SK-N-SH (cell line): ENCODE measurements around the gene SMIM24. TPM values are rescaled to one million over a fixed set of nuclear protein-coding genes. Genes with fewer than 3 reads are reported as not detected.

Source experiments
- CTCF ChIA-PET: fragments of 300-600, 350-600 bp; formaldehyde crosslinking; extraction: SDS; loops from one replicate; lab custom pipeline; 2021; lab: Yijun Ruan, JAX
- POLR2A ChIA-PET: fragments of 350-600 bp; sonication (Branson Sonifier 250); formaldehyde crosslinking; extraction: SDS; loops from one replicate; lab custom pipeline; 2020; ENCODE audit warnings: antibody characterized with exemption, inconsistent platforms; lab: Yijun Ruan, JAX
- DNase-seq: peaks from one replicate; pipeline ENCODE4 v3.0.0; 2012
- H2AFZ ChIP-seq: fragments of 200-600 bp; sonication (generic); 2 replicates; pipeline ENCODE4 v1.8.1; 2016; ENCODE audit warnings: antibody characterized with exemption, mild to moderate bottlenecking, low read depth
- H3F3A ChIP-seq: fragments of 200-600 bp; sonication (generic); replicated peaks from 2 replicates; pipeline ENCODE3; 2016; ENCODE audit warnings: antibody characterized with exemption, mild to moderate bottlenecking; ENCODE audit not compliant: insufficient read depth
- H3K27ac ChIP-seq, 2 experiments: fragments of 200-500 bp in 1 of 2; fragments of 200-600 bp in 1 of 2; sonication (Bioruptor generic) in 1 of 2; sonication (generic), shearing (Covaris generic) in 1 of 2; 2 replicates each; pipeline versions ENCODE4 v1.5.1 to v1.6.1; 2014 to 2016; ENCODE audit warnings: low read depth in 2 of 2, inconsistent platforms in 1 of 2, low read length in 1 of 2, mild to moderate bottlenecking in 1 of 2, mixed read lengths in 1 of 2
- H3K27me3 ChIP-seq: fragments of 200-600 bp; sonication (generic), shearing (Covaris generic); 2 replicates; pipeline ENCODE4 v1.6.1; 2016; ENCODE audit warnings: mixed run types; ENCODE audit not compliant: insufficient read depth
- H3K36me3 ChIP-seq, 2 experiments: fragments of 200-500 bp in 1 of 2; fragments of 200-600 bp in 1 of 2; sonication (Bioruptor generic) in 1 of 2; sonication (generic) in 1 of 2; replicated peaks in 1 of 2; 2 replicates each; pipeline versions ENCODE3 to v1.5.1; 2014 to 2016; ENCODE audit warnings: low read length in 1 of 2, mild to moderate bottlenecking in 1 of 2; ENCODE audit not compliant: insufficient read depth in 2 of 2, control insufficient read depth in 1 of 2
- H3K4me1 ChIP-seq, 2 experiments: fragments of 200-500 bp in 1 of 2; fragments of 200-600 bp in 1 of 2; sonication (Bioruptor generic) in 1 of 2; sonication (generic), shearing (Covaris generic) in 1 of 2; 2 replicates each; pipeline versions ENCODE4 v1.5.1 to v1.6.1; 2014 to 2016; ENCODE audit warnings: low read depth in 1 of 2, low read length in 1 of 2, mixed run types in 1 of 2; ENCODE audit not compliant: insufficient read depth in 2 of 2, control insufficient read depth in 1 of 2
- H3K4me2 ChIP-seq: fragments of 200-600 bp; sonication (generic), shearing (Covaris generic); 2 replicates; pipeline ENCODE4 v1.6.1; 2017; ENCODE audit warnings: mixed run types
- H3K4me3 ChIP-seq, 2 experiments: fragments of 200-500 bp in 1 of 2; fragments of 200-600 bp in 1 of 2; sonication (Bioruptor generic) in 1 of 2; sonication (generic), shearing (Covaris generic) in 1 of 2; 2 replicates each; pipeline versions ENCODE4 v1.5.1 to v1.8.1; 2014 to 2016; ENCODE audit warnings: low read depth in 2 of 2, inconsistent platforms in 1 of 2, low read length in 1 of 2, mild to moderate bottlenecking in 1 of 2, mixed read lengths in 1 of 2, moderate library complexity in 1 of 2
- H3K79me2 ChIP-seq: fragments of 200-600 bp; sonication (generic); 2 replicates; pipeline ENCODE4 v1.8.1; 2017; ENCODE audit warnings: mild to moderate bottlenecking; ENCODE audit not compliant: insufficient read depth
- H3K9ac ChIP-seq: fragments of 200-600 bp; sonication (generic); 2 replicates; pipeline ENCODE4 v1.6.1; 2017; ENCODE audit warnings: mixed run types
- H3K9me2 ChIP-seq: fragments of 200-600 bp; sonication (generic); 2 replicates; pipeline ENCODE4 v1.6.1; 2017; ENCODE audit warnings: mixed run types
- H3K9me3 ChIP-seq: fragments of 200-600 bp; sonication (generic); 2 replicates; pipeline ENCODE4 v1.6.1; 2017; ENCODE audit warnings: mixed run types, mild to moderate bottlenecking, moderate library complexity
- H4K20me1 ChIP-seq: fragments of 200-600 bp; sonication (generic); 2 replicates; pipeline ENCODE4 v1.6.1; 2017; ENCODE audit warnings: mild to moderate bottlenecking, mixed run types; ENCODE audit not compliant: insufficient read depth
- ELF1 ChIP-seq: IDR thresholded peaks from 2 replicates; pipeline ENCODE4 v1.4.0; 2012
- EP300 ChIP-seq, 2 experiments: IDR thresholded peaks; 2 replicates each; pipeline versions ENCODE4 v1.4.0 to v1.6.1; 2012; ENCODE audit warnings: borderline replicate concordance in 1 of 2, low read depth in 1 of 2, low read length in 1 of 2
- FOXM1 ChIP-seq: IDR thresholded peaks from 2 replicates; pipeline ENCODE4 v1.4.0; 2012; ENCODE audit warnings: low read depth, mild to moderate bottlenecking
- GABPA ChIP-seq: IDR thresholded peaks from 2 replicates; pipeline ENCODE4 v1.4.0; 2012; ENCODE audit warnings: low read depth, mild to moderate bottlenecking
- GATA2 ChIP-seq: sonication (generic); formaldehyde crosslinking; IDR thresholded peaks from 2 replicates; pipeline ENCODE4 v1.5.0; 2020; ENCODE audit warnings: mild to moderate bottlenecking, missing genetic modification reagents
- IRF3 ChIP-seq: fragments of 150-350 bp; IDR thresholded peaks from 2 replicates; pipeline ENCODE4 v1.6.1; 2016; ENCODE audit warnings: mild to moderate bottlenecking, low read depth, low read length
- JUND ChIP-seq: IDR thresholded peaks from 2 replicates; pipeline ENCODE4 v1.4.0; 2012
- MXI1 ChIP-seq: IDR thresholded peaks from 2 replicates; pipeline ENCODE4 v1.6.1; 2012; ENCODE audit warnings: mild to moderate bottlenecking, low read depth, low read length, improper control_type of control experiment
- RAD21 ChIP-seq: IDR thresholded peaks from 2 replicates; pipeline ENCODE4 v1.6.1; 2012; ENCODE audit warnings: mild to moderate bottlenecking, low read length
- RCOR1 ChIP-seq: fragments of 150-350 bp; IDR thresholded peaks from 2 replicates; pipeline ENCODE4 v1.6.1; 2017; ENCODE audit warnings: antibody characterized with exemption, low read length
- RFX5 ChIP-seq: IDR thresholded peaks from 2 replicates; pipeline ENCODE4 v1.6.1; 2012; ENCODE audit warnings: mild to moderate bottlenecking, improper control_type of control experiment, low read length
- RXRA ChIP-seq: IDR thresholded peaks from 2 replicates; pipeline ENCODE4 v1.4.0; 2012; ENCODE audit warnings: low read depth, mild to moderate bottlenecking, borderline replicate concordance
- SIN3A ChIP-seq: IDR thresholded peaks from 2 replicates; pipeline ENCODE4 v1.6.1; 2012; ENCODE audit warnings: low read depth, mild to moderate bottlenecking, low read length, moderate library complexity, borderline replicate concordance
- TAF1 ChIP-seq: IDR thresholded peaks from 2 replicates; pipeline ENCODE4 v1.6.1; 2012; ENCODE audit warnings: low read depth, mild to moderate bottlenecking, low read length, moderate library complexity, borderline replicate concordance
- WGBS: methylation state at CpG from one replicate; pipeline ENCODE4 v1.1.6; 2017; ENCODE audit warnings: low lambda C conversion rate; 5-methylcytosine and 5-hydroxymethylcytosine counted together
- polyA plus RNA-seq, 3 experiments: library from polyadenylated mRNA; depleted of rRNA; stranded (reverse); fragments of >200 nt; gene quantifications; 2 replicates each; pipeline ENCODE4 v1.2.3, GENCODE V29; 2012
- TF ChIP-seq, protein P1 (sequence below): IDR thresholded peaks from 2 replicates; pipeline ENCODE4 v1.4.0; 2012; ENCODE audit warnings: low read depth, borderline replicate concordance
- TF ChIP-seq, protein P2 (sequence below): IDR thresholded peaks from 2 replicates; pipeline ENCODE4 v1.4.0; 2012; ENCODE audit warnings: low read depth, borderline replicate concordance
- TF ChIP-seq, protein P3 (sequence below): fragments of 150-350 bp; IDR thresholded peaks from 2 replicates; pipeline ENCODE4 v1.6.1; 2017; ENCODE audit warnings: antibody characterized with exemption, low read length, low read depth, borderline replicate concordance
- TF ChIP-seq, protein P4 (sequence below): IDR thresholded peaks from 2 replicates; pipeline ENCODE4; 2012
- TF ChIP-seq, protein P5 (sequence below): IDR thresholded peaks from 2 replicates; pipeline ENCODE4 v1.4.0; 2012; ENCODE audit warnings: low read depth
- TF ChIP-seq, protein P6 (sequence below): IDR thresholded peaks from 2 replicates; pipeline ENCODE4 v1.6.1; 2012; ENCODE audit warnings: mild to moderate bottlenecking, low read depth, low read length, moderate library complexity

The SMIM24 gene
- polyA plus RNA-seq, 1 of the 3 experiments (the other 2 are of a cell fraction) = 0.12 TPM

DNA sequence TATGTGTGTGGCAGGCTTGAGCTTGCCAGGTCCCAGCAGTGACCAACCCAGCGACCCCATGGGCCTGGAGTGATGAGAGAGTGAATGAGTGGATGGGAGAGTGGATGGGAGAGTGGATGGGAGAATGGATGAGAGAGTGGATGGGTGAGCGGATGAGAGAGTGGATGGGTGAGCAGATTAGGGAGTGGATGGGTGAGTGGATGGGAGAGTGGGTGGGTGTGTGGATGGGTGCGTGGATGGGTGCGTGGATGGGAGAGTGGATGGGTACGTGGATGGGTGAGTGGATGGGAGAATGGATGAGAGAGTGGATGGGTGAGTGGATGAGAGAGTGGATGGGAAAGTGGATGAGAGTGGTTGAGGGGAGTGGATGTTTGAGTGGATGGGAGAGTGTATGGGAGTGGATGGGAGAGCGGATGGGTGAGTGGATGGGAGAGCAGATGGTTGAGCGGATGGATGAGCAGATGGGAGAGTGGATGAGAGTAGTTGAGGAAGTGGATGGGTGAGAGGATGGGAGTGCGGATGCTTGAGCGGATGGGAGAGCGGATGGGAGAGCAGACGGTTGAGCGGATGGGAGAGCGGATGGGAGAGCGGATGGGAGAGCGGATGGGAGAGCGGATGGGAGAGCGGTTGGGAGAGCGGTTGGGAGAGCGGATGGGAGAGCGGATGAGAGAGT, 48.4 kb upstream of the SMIM24 start:
- DNase-seq = no peak
- TF ChIP-seq JUND (no peak), RFX5 (no peak), GABPA (no peak), GATA2 (CRISPR knock-in tag) (no peak), MXI1 (no peak), RXRA (no peak), TAF1 (no peak), SIN3A (no peak), ELF1 (no peak), RCOR1 (no peak), RAD21 (no peak), IRF3 (no peak), EP300 (IDR thresholded peaks at IDR 0.05; ENCODE audit: borderline replicate concordance in 1 of 2, low read depth in 1 of 2, low read length in 1 of 2) (no peak), FOXM1 (no peak)
- TF ChIP-seq, protein P1, sequence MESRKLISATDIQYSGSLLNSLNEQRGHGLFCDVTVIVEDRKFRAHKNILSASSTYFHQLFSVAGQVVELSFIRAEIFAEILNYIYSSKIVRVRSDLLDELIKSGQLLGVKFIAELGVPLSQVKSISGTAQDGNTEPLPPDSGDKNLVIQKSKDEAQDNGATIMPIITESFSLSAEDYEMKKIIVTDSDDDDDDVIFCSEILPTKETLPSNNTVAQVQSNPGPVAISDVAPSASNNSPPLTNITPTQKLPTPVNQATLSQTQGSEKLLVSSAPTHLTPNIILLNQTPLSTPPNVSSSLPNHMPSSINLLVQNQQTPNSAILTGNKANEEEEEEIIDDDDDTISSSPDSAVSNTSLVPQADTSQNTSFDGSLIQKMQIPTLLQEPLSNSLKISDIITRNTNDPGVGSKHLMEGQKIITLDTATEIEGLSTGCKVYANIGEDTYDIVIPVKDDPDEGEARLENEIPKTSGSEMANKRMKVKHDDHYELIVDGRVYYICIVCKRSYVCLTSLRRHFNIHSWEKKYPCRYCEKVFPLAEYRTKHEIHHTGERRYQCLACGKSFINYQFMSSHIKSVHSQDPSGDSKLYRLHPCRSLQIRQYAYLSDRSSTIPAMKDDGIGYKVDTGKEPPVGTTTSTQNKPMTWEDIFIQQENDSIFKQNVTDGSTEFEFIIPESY = no peak
- TF ChIP-seq, protein P2, sequence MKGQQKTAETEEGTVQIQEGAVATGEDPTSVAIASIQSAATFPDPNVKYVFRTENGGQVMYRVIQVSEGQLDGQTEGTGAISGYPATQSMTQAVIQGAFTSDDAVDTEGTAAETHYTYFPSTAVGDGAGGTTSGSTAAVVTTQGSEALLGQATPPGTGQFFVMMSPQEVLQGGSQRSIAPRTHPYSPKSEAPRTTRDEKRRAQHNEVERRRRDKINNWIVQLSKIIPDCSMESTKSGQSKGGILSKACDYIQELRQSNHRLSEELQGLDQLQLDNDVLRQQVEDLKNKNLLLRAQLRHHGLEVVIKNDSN = no peak
- TF ChIP-seq, protein P3, sequence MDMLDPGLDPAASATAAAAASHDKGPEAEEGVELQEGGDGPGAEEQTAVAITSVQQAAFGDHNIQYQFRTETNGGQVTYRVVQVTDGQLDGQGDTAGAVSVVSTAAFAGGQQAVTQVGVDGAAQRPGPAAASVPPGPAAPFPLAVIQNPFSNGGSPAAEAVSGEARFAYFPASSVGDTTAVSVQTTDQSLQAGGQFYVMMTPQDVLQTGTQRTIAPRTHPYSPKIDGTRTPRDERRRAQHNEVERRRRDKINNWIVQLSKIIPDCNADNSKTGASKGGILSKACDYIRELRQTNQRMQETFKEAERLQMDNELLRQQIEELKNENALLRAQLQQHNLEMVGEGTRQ = no peak
- TF ChIP-seq, protein P4, sequence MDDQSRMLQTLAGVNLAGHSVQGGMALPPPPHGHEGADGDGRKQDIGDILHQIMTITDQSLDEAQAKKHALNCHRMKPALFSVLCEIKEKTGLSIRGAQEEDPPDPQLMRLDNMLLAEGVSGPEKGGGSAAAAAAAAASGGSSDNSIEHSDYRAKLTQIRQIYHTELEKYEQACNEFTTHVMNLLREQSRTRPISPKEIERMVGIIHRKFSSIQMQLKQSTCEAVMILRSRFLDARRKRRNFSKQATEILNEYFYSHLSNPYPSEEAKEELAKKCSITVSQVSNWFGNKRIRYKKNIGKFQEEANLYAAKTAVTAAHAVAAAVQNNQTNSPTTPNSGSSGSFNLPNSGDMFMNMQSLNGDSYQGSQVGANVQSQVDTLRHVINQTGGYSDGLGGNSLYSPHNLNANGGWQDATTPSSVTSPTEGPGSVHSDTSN = no peak
- TF ChIP-seq, protein P5, sequence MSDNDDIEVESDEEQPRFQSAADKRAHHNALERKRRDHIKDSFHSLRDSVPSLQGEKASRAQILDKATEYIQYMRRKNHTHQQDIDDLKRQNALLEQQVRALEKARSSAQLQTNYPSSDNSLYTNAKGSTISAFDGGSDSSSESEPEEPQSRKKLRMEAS = no peak
- TF ChIP-seq, protein P6, sequence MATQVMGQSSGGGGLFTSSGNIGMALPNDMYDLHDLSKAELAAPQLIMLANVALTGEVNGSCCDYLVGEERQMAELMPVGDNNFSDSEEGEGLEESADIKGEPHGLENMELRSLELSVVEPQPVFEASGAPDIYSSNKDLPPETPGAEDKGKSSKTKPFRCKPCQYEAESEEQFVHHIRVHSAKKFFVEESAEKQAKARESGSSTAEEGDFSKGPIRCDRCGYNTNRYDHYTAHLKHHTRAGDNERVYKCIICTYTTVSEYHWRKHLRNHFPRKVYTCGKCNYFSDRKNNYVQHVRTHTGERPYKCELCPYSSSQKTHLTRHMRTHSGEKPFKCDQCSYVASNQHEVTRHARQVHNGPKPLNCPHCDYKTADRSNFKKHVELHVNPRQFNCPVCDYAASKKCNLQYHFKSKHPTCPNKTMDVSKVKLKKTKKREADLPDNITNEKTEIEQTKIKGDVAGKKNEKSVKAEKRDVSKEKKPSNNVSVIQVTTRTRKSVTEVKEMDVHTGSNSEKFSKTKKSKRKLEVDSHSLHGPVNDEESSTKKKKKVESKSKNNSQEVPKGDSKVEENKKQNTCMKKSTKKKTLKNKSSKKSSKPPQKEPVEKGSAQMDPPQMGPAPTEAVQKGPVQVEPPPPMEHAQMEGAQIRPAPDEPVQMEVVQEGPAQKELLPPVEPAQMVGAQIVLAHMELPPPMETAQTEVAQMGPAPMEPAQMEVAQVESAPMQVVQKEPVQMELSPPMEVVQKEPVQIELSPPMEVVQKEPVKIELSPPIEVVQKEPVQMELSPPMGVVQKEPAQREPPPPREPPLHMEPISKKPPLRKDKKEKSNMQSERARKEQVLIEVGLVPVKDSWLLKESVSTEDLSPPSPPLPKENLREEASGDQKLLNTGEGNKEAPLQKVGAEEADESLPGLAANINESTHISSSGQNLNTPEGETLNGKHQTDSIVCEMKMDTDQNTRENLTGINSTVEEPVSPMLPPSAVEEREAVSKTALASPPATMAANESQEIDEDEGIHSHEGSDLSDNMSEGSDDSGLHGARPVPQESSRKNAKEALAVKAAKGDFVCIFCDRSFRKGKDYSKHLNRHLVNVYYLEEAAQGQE = no peak
- TF ChIP-seq, all 33 proteins: peak for 0
- ChIA-PET CTCF (interaction anchor here (0.7 to 1.2 kb wide), 3 partner anchors 12 to 17 kb away, joined by 3 to 4 read pairs (median 3); no protein-coding TSS in a partner anchor), POLR2A (no interaction called here)
- H3K4me3 ChIP-seq = no peak overlapping the region
- H3K9me3 ChIP-seq = no peaks in the 10 kb centered on the region
- H3K79me2 ChIP-seq = peaks cover 6% of the 10 kb centered on the region; the same call in 1 of the 2 replicates
- H3K4me1 ChIP-seq = no peaks in the 10 kb centered on the region
- peaks cover 7% of the 10 kb centered on the region; the same call in 1 of the 2 replicates for H4K20me1 ChIP-seq
- 98% methylated on average over 20 of the region's 20 CpGs for WGBS
- no peak overlapping the region for H3K27ac ChIP-seq
- H3F3A ChIP-seq = no peaks in the 10 kb centered on the region
- no peak overlapping the region for H3K4me2 ChIP-seq
- no peak overlapping the region for H2AFZ ChIP-seq
- H3K27me3 ChIP-seq = no peaks in the 10 kb centered on the region
- H3K9me2 ChIP-seq = no peaks in the 10 kb centered on the region
- H3K36me3 ChIP-seq = peaks cover 4 to 48% of the 10 kb centered on the region in 2 experiments
- no peak overlapping the region for H3K9ac ChIP-seq
